AG04450 (cell line): ENCODE measurements around the gene NNT. TPM values are rescaled to one million over a fixed set of nuclear protein-coding genes. Genes with fewer than 3 reads are reported as not detected.

ENCODE experiments used
- CTCF ChIA-PET: fragments of 300-600, 350-600 bp; formaldehyde crosslinking; extraction: SDS; loops from one replicate; lab custom pipeline; 2022; ENCODE audit warnings: antibody characterized with exemption, inconsistent platforms; lab: Charles Lee
- POLR2A ChIA-PET: fragments of 350-600 bp; formaldehyde crosslinking; extraction: SDS; loops from one replicate; lab custom pipeline; 2021; ENCODE audit warnings: antibody characterized with exemption, inconsistent platforms; lab: Yijun Ruan, JAX
- DNase-seq: peaks from one replicate; pipeline ENCODE4 v3.0.0-alpha.2; 2011; ENCODE audit warnings: low read depth, low spot score
- H3K27ac ChIP-seq: one replicate; pipeline ENCODE4 v1.5.1; 2012; ENCODE audit warnings: low read depth, low read length, control low read depth
- H3K27me3 ChIP-seq: one replicate; pipeline ENCODE4 v1.6.0; 2012; ENCODE audit warnings: low read length; ENCODE audit not compliant: control insufficient read depth, insufficient read depth
- H3K4me3 ChIP-seq: 2 replicates; pipeline ENCODE4 v1.5.1; 2011; ENCODE audit warnings: mild to moderate bottlenecking, low read depth, low read length, control low read depth
- H3K9me3 ChIP-seq: 2 replicates; pipeline ENCODE4 v1.5.1; 2012; ENCODE audit warnings: low read length; ENCODE audit not compliant: control insufficient read depth, insufficient read depth
- CTCF ChIP-seq: IDR thresholded peaks from 2 replicates; pipeline ENCODE4 v1.5.1; 2011; ENCODE audit warnings: low read depth, low read length, control low read depth, inconsistent platforms
- polyA plus RNA-seq: library from polyadenylated mRNA; depleted of rRNA; stranded (reverse); fragments of >200 nt; gene quantifications from 2 replicates; pipeline ENCODE4 v1.2.3, GENCODE V29; 2011

The NNT gene
- polyA plus RNA-seq, 1 experiment, result 64.6 TPM

- ChIA-PET CTCF (interaction anchor here (1.1 to 1.4 kb wide), 2 partner anchors 16 to 27 kb away, joined by 4 to 5 read pairs; no protein-coding TSS in a partner anchor), POLR2A (no interaction called here)
- Histone ChIP-seq H3K27me3 (no peaks in the 10 kb centered on the region), H3K4me3 (no peak overlapping the region), H3K9me3 (no peaks in the 10 kb centered on the region), H3K27ac (no peak overlapping the region)
- DNase-seq, result no peak
- no peak for TF ChIP-seq CTCF
Observed at GRCh38 chr5:43604699-43605098, 1.7 kb downstream of the NNT start.

GRCh38 chr5:43606351-43606750 lies 3.4 kb downstream of the NNT start:
- no peaks in the 10 kb centered on the region for H3K27me3 ChIP-seq
- POLR2A ChIA-PET, result no interaction called here
- no peak for DNase-seq
- no peaks in the 10 kb centered on the region for H3K9me3 ChIP-seq
- no peak for TF ChIP-seq CTCF
- CTCF ChIA-PET, result interaction anchor here (2.0 kb wide), 1 partner anchor 25 kb away, joined by 16 read pairs; no protein-coding TSS in a partner anchor
- H3K27ac ChIP-seq, result no peak overlapping the region
- no peak overlapping the region for H3K4me3 ChIP-seq

GRCh38 chr5:43608406-43608805 lies 5.4 kb downstream of the NNT start:
- DNase-seq, result no peak
- no peaks in the 10 kb centered on the region for H3K9me3 ChIP-seq
- H3K27ac ChIP-seq, result no peak overlapping the region
- ChIA-PET CTCF (interaction anchor here (0.7 kb wide), 1 partner anchor 843 kb away, joined by 3 read pairs; no protein-coding TSS in a partner anchor), POLR2A (no interaction called here)
- TF ChIP-seq CTCF, result no peak
- H3K4me3 ChIP-seq, result no peak overlapping the region
- H3K27me3 ChIP-seq, result no peaks in the 10 kb centered on the region

- Histone ChIP-seq H3K27ac (no peak overlapping the region), H3K27me3 (no peaks in the 10 kb centered on the region), H3K9me3 (no peaks in the 10 kb centered on the region), H3K4me3 (no peak overlapping the region)
- ChIA-PET CTCF (interaction anchor here (0.7 to 1.9 kb wide), 4 partner anchors 9 to 131 kb away, joined by 3 to 7 read pairs (median 3); no protein-coding TSS in a partner anchor), POLR2A (no interaction called here)
- no peak for DNase-seq
- peak; percentile 26; the same call in 1 of the 2 replicates for TF ChIP-seq CTCF
Observed at GRCh38 chr5:43609752-43610151, 6.8 kb downstream of the NNT start.

- no peak overlapping the region for H3K4me3 ChIP-seq
- no peaks in the 10 kb centered on the region for H3K9me3 ChIP-seq
- TF ChIP-seq CTCF, result no peak
- H3K27ac ChIP-seq, result no peak overlapping the region
- ChIA-PET POLR2A (no interaction called here), CTCF (interaction anchor here (0.6 to 2.6 kb wide), 3 partner anchors 17 to 49 kb away, joined by 3 to 18 read pairs (median 3); no protein-coding TSS in a partner anchor)
- H3K27me3 ChIP-seq, result no peaks in the 10 kb centered on the region
- no peak for DNase-seq
Observed at GRCh38 chr5:43613370-43613769, 10.4 kb downstream of the NNT start.
